ENCODE data around the gene ENGASE. TPM values are rescaled to one million over a fixed set of nuclear protein-coding genes. Genes with fewer than 3 reads are reported as not detected.

The ENGASE gene
- total and polyA plus RNA-seq, 2 of the 8 experiments (the other 6 are each of a cell fraction or from before 2014, with no cell fraction given) = 9.3 to 36.1 TPM

- Histone ChIP-seq H3K4me1 (replicated peaks in 1 of 4; ENCODE audit: control insufficient read depth in 3 of 4, insufficient read depth in 4 of 4, low read length in 3 of 4) (no peaks in the 10 kb centered on the region), H2BK5ac (ENCODE audit: low read depth, low read length) (no peak overlapping the region), H3K4ac (replicated peaks; ENCODE audit: insufficient read length, low read depth, low read length) (no peak overlapping the region), H2BK15ac (ENCODE audit: low read length) (no peak overlapping the region), H2AFZ (ENCODE audit: low read length) (no peak overlapping the region), H4K91ac (replicated peaks; ENCODE audit: insufficient read length, low read length) (no peak overlapping the region), H3K79me2 (ENCODE audit: control insufficient read depth in 1 of 2, insufficient read depth in 2 of 2, low read length in 2 of 2) (no peaks in the 10 kb centered on the region), H3K23ac (ENCODE audit: insufficient read length) (no peak overlapping the region), H3K23me2 (ENCODE audit: low read depth, low read length) (no peaks in the 10 kb centered on the region), H4K8ac (ENCODE audit: extremely low read depth, insufficient read depth, low read length) (no peak overlapping the region), H2AK5ac (ENCODE audit: low read depth, low read length) (no peak overlapping the region), H3K14ac (ENCODE audit: insufficient read length) (no peak overlapping the region), H3K27me3 (replicated peaks in 1 of 4; ENCODE audit: control insufficient read depth in 3 of 4, extremely low read depth in 1 of 4, insufficient read depth in 3 of 4, low read length in 3 of 4) (peaks cover 0 to 2% (median 0%) of the 10 kb centered on the region in 4 experiments; a peak in 1 of 7 replicates), H3K9me3 (ENCODE audit: insufficient read depth in 2 of 2, low read depth in 1 of 2, low read length in 1 of 2) (no peaks in the 10 kb centered on the region), H3K79me1 (ENCODE audit: low read depth, low read length) (no peaks in the 10 kb centered on the region), H3K56ac (replicated peaks; ENCODE audit: insufficient read length, low read depth, low read length) (no peak overlapping the region), H3K4me2 (ENCODE audit: insufficient read depth in 1 of 2, low read depth in 2 of 2, low read length in 2 of 2) (no peak overlapping the region), H3K18ac (ENCODE audit: extremely low read depth, low read length) (no peak overlapping the region), H4K5ac (ENCODE audit: insufficient read length, low read depth, low read length) (no peak overlapping the region), H3K9ac (replicated peaks in 1 of 4; ENCODE audit: extremely low read depth in 1 of 4, low read depth in 3 of 4, low read length in 3 of 4) (no peak overlapping the region), H2BK12ac (ENCODE audit: low read depth, low read length) (no peak overlapping the region), H2BK120ac (replicated peaks; ENCODE audit: low read depth, low read length) (no peak overlapping the region), H3K36me3 (ENCODE audit: control insufficient read depth in 2 of 4, insufficient read depth in 4 of 4, low read length in 3 of 4) (no peaks in the 10 kb centered on the region), H3K4me3 (ENCODE audit: extremely low read depth in 1 of 4, insufficient read depth in 2 of 4, low read depth in 3 of 4, low read length in 4 of 4) (no peak overlapping the region), H2BK20ac (ENCODE audit: low read length) (no peak overlapping the region), H4K20me1 (replicated peaks in 1 of 2; ENCODE audit: control insufficient read depth in 1 of 2, insufficient read depth in 2 of 2, low read length in 2 of 2) (no peaks in the 10 kb centered on the region), H3K27ac (ENCODE audit: low read depth, low read length) (no peak overlapping the region)
- POLR2A ChIA-PET (ENCODE audit: partially characterized antibody) = no interaction called here
- no peak for DNase-seq (ENCODE audit: low read depth in 1 of 2, low spot score in 2 of 2)
- CTCF ChIA-PET (ENCODE audit: partially characterized antibody) = interaction anchor here (0.9 to 6.9 kb wide), 8 partner anchors 10 to 330 kb away, joined by 3 to 76 read pairs (median 8); partner anchors contain the start of gene ENGASE
- no peak for FAIRE-seq
- 92% methylated on average over 4 of the region's 4 CpGs; no CpG with 5 or more reads in 1 of the 2 experiments for WGBS, 2 experiments (ENCODE audit: extremely low coverage in 1 of 2, insufficient coverage in 1 of 2, insufficient read length in 1 of 2, insufficient replicate concordance in 2 of 2, low coverage in 1 of 2, low lambda C conversion rate in 2 of 2, missing lambda C conversion rate in 1 of 2)
- TF ChIP-seq RNF2 (IDR thresholded peaks at IDR 0.05; ENCODE audit: borderline replicate concordance, low read depth, low read length, missing control alignments, poor library complexity, severe bottlenecking) (no peak), MAX (IDR thresholded peaks at IDR 0.05) (no peak), BACH1 (IDR thresholded peaks at IDR 0.05; ENCODE audit: low read length) (no peak), SIRT6 (IDR thresholded peaks at IDR 0.05; ENCODE audit: low read length) (no peak), EGR1 (IDR thresholded peaks at IDR 0.05; ENCODE audit: borderline replicate concordance, low read depth, low read length) (no peak), CEBPB (IDR thresholded peaks at IDR 0.05; ENCODE audit: low read depth, low read length) (no peak), CTBP2 (IDR thresholded peaks at IDR 0.05; ENCODE audit: borderline replicate concordance, insufficient read depth, insufficient read length, low read length) (no peak)
Measured at GRCh38 chr17:79064026-79064425, 10.6 kb upstream of the ENGASE start.
